Stomach (tissue), 4 donors: ENCODE data around the gene OTX2.

ENCODE experiments used
- CTCF ChIP-seq, 7 experiments: fragments of 450-650 bp in 4 of 7; fragments of 200-600 bp in 3 of 7; sonication (generic) in 3 of 7; IDR thresholded peaks; one replicate each; pipeline ENCODE4 v1.5.1; 2016 to 2019; ENCODE audit warnings: antibody characterized with exemption in 7 of 7, control low read depth in 2 of 7, mild to moderate bottlenecking in 1 of 7
- EP300 ChIP-seq: sonication (generic); formaldehyde crosslinking; IDR thresholded peaks from one replicate; pipeline ENCODE4 v1.6.1; 2017; ENCODE audit warnings: antibody characterized with exemption
- POLR2A ChIP-seq, 4 donors: fragments of 450-650 bp; IDR thresholded peaks; one replicate each; pipeline ENCODE4 v1.6.1; 2016; ENCODE audit warnings: antibody characterized with exemption in 4 of 4, control low read depth in 2 of 4, mild to moderate bottlenecking in 1 of 4, moderate library complexity in 1 of 4

- TF ChIP-seq CTCF (IDR thresholded peaks at IDR 0.05) (no peak), EP300 (no peak), POLR2A (IDR thresholded peaks at IDR 0.05) (no peak)
Observed at GRCh38 chr14:56821805-56822610, 11.7 kb upstream of the OTX2 start.
